ENCODE measurements around the gene NR3C2. TPM values are rescaled to one million over a fixed set of nuclear protein-coding genes. Genes with fewer than 3 reads are reported as not detected.

NR3C2 gene
- total and polyA plus RNA-seq, 2 experiments from 2014 or later, result 1.2 to 3.0 TPM

GRCh38 chr4:148438047-148438446 lies 4.2 kb downstream of the NR3C2 start:
- H3K27ac Mint-ChIP-seq, result no peak overlapping the region
- no peak overlapping the region for H3K4me2 ChIP-seq
- H3K79me2 ChIP-seq (replicated peaks; ENCODE audit: insufficient read depth), result peaks cover 9% of the 10 kb centered on the region
- H3K4me3 Mint-ChIP-seq, result no peak overlapping the region
- peaks cover 27% of the 10 kb centered on the region for H3K4me1 ChIP-seq (ENCODE audit: insufficient read depth)
- H4K20me1 ChIP-seq (replicated peaks; ENCODE audit: insufficient read depth), result no peaks in the 10 kb centered on the region
- H3K36me3 Mint-ChIP-seq (ENCODE audit: low read depth), result no peaks in the 10 kb centered on the region
- H2AFZ ChIP-seq, result no peak overlapping the region
- H3K27me3 ChIP-seq (ENCODE audit: insufficient read depth), result peaks cover 21% of the 10 kb centered on the region
- no peaks in the 10 kb centered on the region for H3K9me2 ChIP-seq (ENCODE audit: insufficient read depth)
- H3K36me3 ChIP-seq (ENCODE audit: insufficient read depth), result no peaks in the 10 kb centered on the region
- H3K27ac ChIP-seq (ENCODE audit: low read depth), result no peak overlapping the region
- H3F3A ChIP-seq (replicated peaks; ENCODE audit: low read depth), result no peaks in the 10 kb centered on the region
- ATAC-seq (no peak), DNase-seq (ENCODE audit: low spot score) (peak; percentile 6)
- H3K4me1 Mint-ChIP-seq, result peaks cover 21% of the 10 kb centered on the region; the same call in 2 of the 3 replicates
- H3K27me3 Mint-ChIP-seq (ENCODE audit: insufficient read depth, low read depth, poor library complexity), result peaks cover 17% of the 10 kb centered on the region
- no peak for TF ChIP-seq NANOG (IDR thresholded peaks at IDR 0.05; ENCODE audit: borderline replicate concordance)
- TF ChIP-seq CTCF (conservative IDR thresholded peaks at IDR 0.05; ENCODE audit: low read depth in 2 of 2), result peak; percentile 25 to 44; a peak in 3 of 4 replicates
- H3K4me3 ChIP-seq, result no peak overlapping the region
- H3K9me3 Mint-ChIP-seq, result no peaks in the 10 kb centered on the region

GRCh38 chr4:148437439-148437838 lies 4.8 kb downstream of the NR3C2 start:
- Histone ChIP-seq H3F3A (replicated peaks; ENCODE audit: low read depth) (no peaks in the 10 kb centered on the region), H3K36me3 (ENCODE audit: insufficient read depth) (no peaks in the 10 kb centered on the region), H3K27me3 (ENCODE audit: insufficient read depth) (peaks cover 17% of the 10 kb centered on the region; the same call in 1 of the 2 replicates), H4K20me1 (replicated peaks; ENCODE audit: insufficient read depth) (no peaks in the 10 kb centered on the region), H3K4me1 (ENCODE audit: insufficient read depth) (peaks cover 27% of the 10 kb centered on the region), H2AFZ (no peak overlapping the region), H3K27ac (ENCODE audit: low read depth) (no peak overlapping the region), H3K9me2 (ENCODE audit: insufficient read depth) (no peaks in the 10 kb centered on the region), H3K79me2 (replicated peaks; ENCODE audit: insufficient read depth) (peaks cover 9% of the 10 kb centered on the region), H3K4me3 (no peak overlapping the region), H3K4me2 (no peak overlapping the region)
- H3K9me3 Mint-ChIP-seq, result no peaks in the 10 kb centered on the region
- ATAC-seq, result no peak
- H3K27ac Mint-ChIP-seq, result no peak overlapping the region
- H3K27me3 Mint-ChIP-seq (ENCODE audit: insufficient read depth, low read depth, poor library complexity), result peaks cover 11% of the 10 kb centered on the region
- H3K4me3 Mint-ChIP-seq, result no peak overlapping the region
- no peaks in the 10 kb centered on the region for H3K36me3 Mint-ChIP-seq (ENCODE audit: low read depth)
- DNase-seq (ENCODE audit: low spot score), result no peak
- peaks cover 21% of the 10 kb centered on the region; the same call in 2 of the 3 replicates for H3K4me1 Mint-ChIP-seq
- TF ChIP-seq REST (IDR thresholded peaks at IDR 0.05; ENCODE audit: unreplicated experiment), result no peak
- TF ChIP-seq ZNF114 (CRISPR knock-in tag; IDR thresholded peaks at IDR 0.05), result no peak
- TF ChIP-seq JUNB (IDR thresholded peaks at IDR 0.05; ENCODE audit: unreplicated experiment), result no peak
- TF ChIP-seq ZNF462 (CRISPR knock-in tag; IDR thresholded peaks at IDR 0.05), result no peak
- no peak for TF ChIP-seq CREB1 (CRISPR knock-in tag; IDR thresholded peaks at IDR 0.05; ENCODE audit: low read depth)
- no peak for TF ChIP-seq CTCF (conservative IDR thresholded peaks at IDR 0.05; ENCODE audit: low read depth in 2 of 2)
